ENCODE measurements around the gene RB1.

The RB1 gene

DNA sequence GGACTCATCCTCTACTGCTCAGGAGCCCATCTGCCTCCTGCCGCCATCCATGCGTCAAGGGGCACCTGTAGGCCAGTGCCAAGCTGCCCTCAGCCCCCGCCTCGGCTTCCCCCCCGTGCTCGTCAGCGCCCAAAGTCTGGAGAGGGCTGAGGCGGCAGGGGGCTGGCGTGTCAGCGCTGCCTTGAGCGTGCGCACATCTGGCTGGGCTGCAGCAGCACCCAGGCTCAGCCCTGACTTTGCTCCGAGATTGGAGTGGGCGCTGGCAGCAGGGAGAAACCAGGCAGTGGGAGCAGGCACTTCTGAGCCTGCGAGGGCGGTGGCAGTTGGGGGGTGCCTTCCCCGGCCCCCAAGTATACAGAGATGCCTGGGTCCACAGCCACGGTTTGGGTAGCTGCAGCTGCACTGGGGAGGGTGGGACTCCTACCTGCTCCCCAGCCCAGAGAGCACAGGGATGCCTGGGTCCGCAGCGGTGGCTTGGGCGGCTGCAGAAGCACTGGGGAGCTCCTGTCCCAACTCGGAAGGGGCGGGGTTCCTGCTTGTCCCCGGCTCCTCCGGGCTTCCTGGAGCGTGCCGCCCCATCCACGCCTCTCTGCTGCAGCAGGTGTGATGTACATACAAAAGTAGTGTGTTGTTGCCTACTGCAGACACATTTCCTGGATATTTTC lies 154.2 kb downstream of the RB1 start:
- no peak overlapping the region for H3K27ac ChIP-seq

DNA sequence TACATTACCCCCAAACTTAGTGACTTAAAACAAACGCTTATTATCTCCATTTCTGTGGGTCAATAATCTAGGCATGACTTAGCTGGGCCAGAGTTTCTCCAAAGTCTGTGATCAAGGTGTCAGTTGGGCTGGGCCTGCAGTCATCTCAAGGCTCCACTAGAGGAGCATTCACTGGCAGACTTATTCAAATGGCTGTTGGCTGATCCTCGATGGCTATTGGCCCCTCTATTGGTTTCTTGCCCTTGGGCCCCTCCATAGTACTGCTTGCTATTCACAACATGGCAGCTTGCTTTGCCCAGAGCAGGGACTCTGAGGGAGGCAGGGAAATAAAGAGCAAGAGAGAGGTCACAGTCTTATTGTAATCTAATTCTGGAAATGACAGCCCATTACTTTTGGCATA lies 171.7 kb downstream of the RB1 start:
- H3K27ac ChIP-seq, result no peak overlapping the region
- no peak for TF ChIP-seq CTCF (conservative IDR thresholded peaks at IDR 0.05)

More for the DNA sequence above, 154.2 kb downstream of the RB1 start:
- no peak for TF ChIP-seq CTCF (conservative IDR thresholded peaks at IDR 0.05)

- H3K27ac ChIP-seq, result no peak overlapping the region
- TF ChIP-seq CTCF (conservative IDR thresholded peaks at IDR 0.05), result no peak
These were observed 172.7 kb downstream of the RB1 start for GRCh38 chr13:48476215-48476614.

GRCh38 chr13:48476686-48477085 lies 173.1 kb downstream of the RB1 start:
- no peak for TF ChIP-seq CTCF (conservative IDR thresholded peaks at IDR 0.05)
- no peak overlapping the region for H3K27ac ChIP-seq

GRCh38 chr13:48477191-48477855 lies 173.8 kb downstream of the RB1 start:
- no peak for TF ChIP-seq CTCF (conservative IDR thresholded peaks at IDR 0.05)
- H3K27ac ChIP-seq, result no peak overlapping the region

- no peak overlapping the region for H3K27ac ChIP-seq
- no peak for TF ChIP-seq CTCF (conservative IDR thresholded peaks at IDR 0.05)
These were observed 174.8 kb downstream of the RB1 start for GRCh38 chr13:48478391-48478790.

DNA sequence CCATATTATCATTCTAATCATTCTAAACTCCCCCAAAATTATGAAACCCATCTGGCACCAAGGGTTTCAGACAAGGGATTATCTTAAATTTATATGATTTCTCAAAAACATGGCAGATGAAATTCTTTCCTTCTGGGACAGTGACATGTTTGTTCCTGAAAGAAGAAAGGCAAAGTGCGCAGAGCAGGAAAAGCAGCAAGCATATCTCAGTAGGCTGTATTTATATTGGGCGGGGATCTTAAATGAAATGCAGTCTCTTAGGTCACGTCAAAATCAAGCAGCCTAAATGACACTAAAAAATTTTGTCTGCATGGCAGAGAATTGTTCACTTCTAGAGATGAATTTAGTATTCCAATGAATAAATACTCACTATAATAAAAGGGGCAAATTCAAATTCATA lies 180.0 kb downstream of the RB1 start:
- H3K27ac ChIP-seq, result no peak overlapping the region
- no peak for TF ChIP-seq CTCF (conservative IDR thresholded peaks at IDR 0.05)

All from VCaP (cell line).